ENCODE measurements around the gene DSTYK. TPM values are rescaled to one million over a fixed set of nuclear protein-coding genes. Genes with fewer than 3 reads are reported as not detected.

The DSTYK gene
- total RNA-seq, 1 donor from 2014 or later, result 12.6 TPM

DNA sequence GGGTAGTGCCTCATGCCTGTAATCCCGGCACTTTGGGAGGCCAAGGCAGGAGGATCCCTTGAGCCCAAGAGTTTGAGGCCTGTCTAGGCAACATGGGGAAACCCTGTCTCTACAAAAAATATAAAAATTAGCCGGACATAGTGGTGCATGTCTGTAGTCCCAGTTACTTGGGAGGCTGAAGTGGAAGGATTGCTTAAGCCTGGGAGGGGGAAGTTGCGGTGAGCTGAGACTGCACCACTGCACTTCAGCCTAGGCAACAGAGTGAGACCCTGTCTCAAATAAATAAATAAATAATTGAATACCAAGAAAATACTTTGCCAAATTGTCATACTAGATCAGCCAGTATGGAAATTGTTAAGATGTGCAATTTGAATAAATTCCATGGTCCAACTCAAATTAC lies 83.9 kb downstream of the DSTYK start:
- no peak overlapping the region for H3K4me3 Mint-ChIP-seq (ENCODE audit: unreplicated experiment)
- no peak for DNase-seq (ENCODE audit: low spot score)
- no peaks in the 10 kb centered on the region for H3K9me3 Mint-ChIP-seq (ENCODE audit: low read depth)
- H3K4me1 Mint-ChIP-seq (ENCODE audit: low read depth), result peaks cover 3% of the 10 kb centered on the region
- no peak overlapping the region for H3K27ac Mint-ChIP-seq (ENCODE audit: unreplicated experiment)
- TF ChIP-seq, protein P1, sequence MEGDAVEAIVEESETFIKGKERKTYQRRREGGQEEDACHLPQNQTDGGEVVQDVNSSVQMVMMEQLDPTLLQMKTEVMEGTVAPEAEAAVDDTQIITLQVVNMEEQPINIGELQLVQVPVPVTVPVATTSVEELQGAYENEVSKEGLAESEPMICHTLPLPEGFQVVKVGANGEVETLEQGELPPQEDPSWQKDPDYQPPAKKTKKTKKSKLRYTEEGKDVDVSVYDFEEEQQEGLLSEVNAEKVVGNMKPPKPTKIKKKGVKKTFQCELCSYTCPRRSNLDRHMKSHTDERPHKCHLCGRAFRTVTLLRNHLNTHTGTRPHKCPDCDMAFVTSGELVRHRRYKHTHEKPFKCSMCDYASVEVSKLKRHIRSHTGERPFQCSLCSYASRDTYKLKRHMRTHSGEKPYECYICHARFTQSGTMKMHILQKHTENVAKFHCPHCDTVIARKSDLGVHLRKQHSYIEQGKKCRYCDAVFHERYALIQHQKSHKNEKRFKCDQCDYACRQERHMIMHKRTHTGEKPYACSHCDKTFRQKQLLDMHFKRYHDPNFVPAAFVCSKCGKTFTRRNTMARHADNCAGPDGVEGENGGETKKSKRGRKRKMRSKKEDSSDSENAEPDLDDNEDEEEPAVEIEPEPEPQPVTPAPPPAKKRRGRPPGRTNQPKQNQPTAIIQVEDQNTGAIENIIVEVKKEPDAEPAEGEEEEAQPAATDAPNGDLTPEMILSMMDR (IDR thresholded peaks at IDR 0.05), result no peak
- no peaks in the 10 kb centered on the region for H3K27me3 Mint-ChIP-seq (ENCODE audit: low read depth)
- no peaks in the 10 kb centered on the region for H3K36me3 Mint-ChIP-seq (ENCODE audit: low read depth)

GRCh38 chr1:205124726-205125125 lies 86.8 kb downstream of the DSTYK start:
- peaks cover 29% of the 10 kb centered on the region for H3K4me1 Mint-ChIP-seq (ENCODE audit: low read depth)
- H3K4me3 Mint-ChIP-seq (ENCODE audit: unreplicated experiment), result no peak overlapping the region
- TF ChIP-seq, protein P1 (IDR thresholded peaks at IDR 0.05), result no peak
- no peaks in the 10 kb centered on the region for H3K27me3 Mint-ChIP-seq (ENCODE audit: low read depth)
- no peak overlapping the region for H3K27ac Mint-ChIP-seq (ENCODE audit: unreplicated experiment)
- DNase-seq (ENCODE audit: low spot score), result no peak
- H3K9me3 Mint-ChIP-seq (ENCODE audit: low read depth), result no peaks in the 10 kb centered on the region
- H3K36me3 Mint-ChIP-seq (ENCODE audit: low read depth), result peaks cover 2% of the 10 kb centered on the region

DNA sequence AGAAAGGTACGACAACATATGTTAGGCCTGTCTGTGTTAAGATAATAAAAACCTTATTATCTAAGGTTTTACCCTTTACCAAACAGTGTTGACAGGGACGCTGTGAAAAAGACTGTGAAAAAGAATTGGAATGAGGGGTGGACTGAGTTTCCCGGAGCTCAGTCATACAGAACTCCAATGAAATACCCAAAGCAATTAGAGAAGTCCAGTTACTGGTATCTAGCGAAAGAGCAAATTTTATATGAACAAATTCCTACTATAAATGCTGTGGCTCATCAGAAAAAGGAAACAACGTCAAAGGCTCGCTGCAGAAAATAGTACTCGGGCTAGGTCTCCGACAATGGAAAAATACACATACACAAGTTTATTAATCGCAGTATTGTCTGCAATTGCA lies 89.0 kb downstream of the DSTYK start:
- DNase-seq (ENCODE audit: low spot score), result no peak
- no peaks in the 10 kb centered on the region for H3K9me3 Mint-ChIP-seq (ENCODE audit: low read depth)
- H3K36me3 Mint-ChIP-seq (ENCODE audit: low read depth), result peaks cover 2% of the 10 kb centered on the region
- TF ChIP-seq, protein P1 (IDR thresholded peaks at IDR 0.05), result peak; percentile 58
- peak overlapping the region; percentile 99 for H3K27ac Mint-ChIP-seq (ENCODE audit: unreplicated experiment)
- no peaks in the 10 kb centered on the region for H3K27me3 Mint-ChIP-seq (ENCODE audit: low read depth)
- H3K4me1 Mint-ChIP-seq (ENCODE audit: low read depth), result peaks cover 36% of the 10 kb centered on the region
- H3K4me3 Mint-ChIP-seq (ENCODE audit: unreplicated experiment), result peak overlapping the region; percentile 96

DNA sequence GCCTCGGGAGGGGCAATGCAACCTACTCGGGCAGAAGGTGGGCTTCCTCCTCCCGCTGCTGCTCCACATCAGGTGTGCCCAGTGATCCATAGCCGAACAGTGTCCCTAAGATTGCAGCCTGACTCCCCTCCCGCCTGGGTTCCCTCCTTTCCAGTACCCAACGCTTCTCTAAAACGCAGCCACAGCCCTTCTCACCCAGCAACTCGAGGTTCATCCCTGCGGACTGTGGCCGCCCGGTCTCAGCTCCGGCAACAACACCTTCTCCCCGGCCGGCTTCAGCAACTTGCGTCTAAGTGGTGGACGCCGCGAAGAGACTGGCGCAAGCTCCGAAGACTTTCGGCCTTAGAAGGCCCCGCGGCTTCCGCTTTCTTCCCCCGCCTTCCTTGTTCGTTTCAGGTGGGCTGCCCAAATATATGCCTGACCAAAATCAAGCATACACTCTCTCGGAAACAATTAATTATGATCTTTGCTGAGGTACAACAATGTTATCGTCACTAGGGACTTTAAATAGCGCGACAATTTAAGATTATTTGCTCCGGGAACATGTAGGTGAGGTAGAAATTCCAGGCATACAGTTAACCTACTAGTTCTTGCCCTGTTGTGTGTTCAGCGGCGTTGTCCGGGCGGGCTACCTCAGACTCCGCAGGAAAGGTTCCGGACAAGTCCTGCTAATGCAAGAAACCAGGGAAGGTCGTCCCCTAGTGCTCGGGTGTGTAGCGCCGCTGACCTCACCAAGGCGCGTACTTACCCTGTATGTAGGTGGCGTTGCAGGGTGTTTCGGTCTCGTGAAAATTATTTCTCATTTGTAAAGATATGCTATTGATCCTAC lies 89.6 kb downstream of the DSTYK start, which contains the start of gene RBBP5:
Gene RBBP5 (minus strand): TSS at position 319 of the 829 bp plus-strand sequence. CDS start 105 bp downstream, at position 214.
- TF ChIP-seq, protein P1 (IDR thresholded peaks at IDR 0.05), result peak; percentile 80
- Mint-ChIP-seq H3K4me1 (ENCODE audit: low read depth) (peaks cover 36% of the 10 kb centered on the region), H3K27me3 (ENCODE audit: low read depth) (no peaks in the 10 kb centered on the region), H3K9me3 (ENCODE audit: low read depth) (no peaks in the 10 kb centered on the region), H3K27ac (ENCODE audit: unreplicated experiment) (peak within 1 kb of the TSS; percentile 99), H3K36me3 (ENCODE audit: low read depth) (peaks cover 2% of the 10 kb centered on the region), H3K4me3 (ENCODE audit: unreplicated experiment) (peak within 1 kb of the TSS; percentile 96)
- peak; percentile 95 for DNase-seq (ENCODE audit: low spot score)

DNA sequence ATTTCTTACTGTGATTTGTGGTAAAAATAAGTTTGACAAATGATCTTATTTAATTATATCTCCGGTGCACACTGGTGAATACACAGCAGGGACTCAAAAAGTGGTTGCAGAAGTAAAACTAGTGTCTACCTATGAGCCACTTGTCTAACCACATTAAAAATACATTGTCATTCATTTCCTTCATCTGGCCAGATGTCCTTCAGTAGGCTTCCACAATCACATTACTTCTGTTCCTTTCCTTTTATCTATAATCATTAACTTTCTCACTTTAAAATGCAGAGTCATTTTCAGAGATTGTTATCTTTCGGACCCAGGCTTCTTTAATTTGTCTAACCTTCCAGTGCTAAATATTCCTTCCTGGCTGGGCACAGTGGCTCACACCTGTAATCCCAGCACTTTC lies 92.8 kb downstream of the DSTYK start:
- H3K27ac Mint-ChIP-seq (ENCODE audit: unreplicated experiment), result peak overlapping the region; percentile 33
- DNase-seq (ENCODE audit: low spot score), result no peak
- no peaks in the 10 kb centered on the region for H3K9me3 Mint-ChIP-seq (ENCODE audit: low read depth)
- H3K4me1 Mint-ChIP-seq (ENCODE audit: low read depth), result peaks cover 36% of the 10 kb centered on the region
- TF ChIP-seq, protein P1 (IDR thresholded peaks at IDR 0.05), result no peak
- peaks cover 2% of the 10 kb centered on the region for H3K36me3 Mint-ChIP-seq (ENCODE audit: low read depth)
- H3K4me3 Mint-ChIP-seq (ENCODE audit: unreplicated experiment), result no peak overlapping the region
- H3K27me3 Mint-ChIP-seq (ENCODE audit: low read depth), result no peaks in the 10 kb centered on the region

All from chondrocyte (in vitro differentiated cells).